ENCODE data around the gene CDH24.

CDH24 gene

DNA sequence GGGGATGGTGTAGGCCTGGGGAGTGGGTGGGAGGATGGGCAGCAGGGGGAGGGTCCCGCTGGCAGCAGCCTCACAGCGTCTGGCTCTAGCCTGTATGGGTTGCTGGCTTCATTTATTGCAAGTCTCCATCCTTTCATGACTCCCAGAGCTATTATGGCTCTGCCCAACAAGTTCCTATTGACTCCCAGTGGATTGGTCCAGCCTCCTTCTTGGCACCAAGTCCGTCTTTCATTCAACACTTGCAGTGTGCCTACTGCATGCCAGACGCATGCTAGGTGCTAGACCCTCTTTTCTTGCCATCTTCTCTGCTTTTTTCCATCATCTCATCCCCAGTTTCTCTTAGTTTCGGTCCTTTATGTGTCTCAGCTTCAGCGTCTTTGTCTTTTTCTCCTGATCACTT lies 14.2 kb downstream of the CDH24 start:
- no peak for DNase-seq

DNA sequence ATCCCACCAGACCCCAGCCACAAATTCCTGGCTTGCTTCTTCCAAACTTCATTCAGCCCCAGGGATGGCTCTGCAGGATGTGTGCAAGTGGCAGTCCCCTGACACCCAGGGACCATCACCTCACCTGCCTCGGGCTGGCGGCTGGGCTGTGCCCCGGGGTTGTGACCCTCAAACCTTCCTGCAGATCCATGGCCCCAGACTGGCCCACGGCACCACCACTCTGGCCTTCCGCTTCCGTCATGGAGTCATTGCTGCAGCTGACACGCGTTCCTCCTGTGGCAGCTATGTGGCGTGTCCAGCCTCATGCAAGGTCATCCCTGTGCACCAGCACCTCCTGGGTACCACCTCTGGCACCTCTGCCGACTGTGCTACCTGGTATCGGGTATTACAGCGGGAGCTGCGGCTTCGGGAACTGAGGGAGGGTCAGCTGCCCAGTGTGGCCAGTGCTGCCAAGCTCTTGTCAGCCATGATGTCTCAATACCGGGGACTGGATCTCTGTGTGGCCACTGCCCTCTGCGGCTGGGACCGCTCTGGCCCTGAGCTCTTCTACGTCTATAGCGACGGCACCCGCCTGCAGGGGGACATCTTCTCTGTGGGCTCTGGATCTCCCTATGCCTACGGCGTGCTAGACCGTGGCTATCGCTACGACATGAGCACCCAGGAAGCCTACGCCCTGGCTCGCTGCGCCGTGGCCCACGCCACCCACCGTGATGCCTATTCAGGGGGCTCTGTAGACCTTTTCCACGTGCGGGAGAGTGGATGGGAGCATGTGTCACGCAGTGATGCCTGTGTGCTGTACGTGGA lies 15.0 kb downstream of the CDH24 start, which contains the start of gene PSMB11:
Gene PSMB11 (plus strand): TSS at position 51 of the 804 bp plus-strand sequence. CDS start 14 bp downstream, at position 65.
- no peak for DNase-seq

DNA sequence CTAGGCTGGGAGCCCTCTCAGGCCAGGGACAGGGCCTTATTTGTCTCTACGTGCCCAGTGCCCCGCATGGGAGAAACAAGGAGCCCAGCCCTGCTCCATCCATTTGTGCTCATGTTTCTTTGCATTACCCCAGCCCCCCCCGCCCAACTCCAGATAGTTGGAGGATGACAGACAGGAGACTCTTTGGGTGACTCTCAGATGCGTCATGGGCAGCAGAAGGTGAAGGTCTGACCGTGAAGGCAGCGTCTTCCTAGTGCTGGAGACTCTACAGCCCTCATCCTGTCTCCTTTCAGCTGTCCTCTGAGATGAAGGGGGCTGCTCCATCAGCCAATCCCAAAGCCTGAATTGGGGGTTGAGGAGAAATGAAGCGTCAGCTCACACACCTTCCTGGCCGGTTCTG lies 15.6 kb downstream of the CDH24 start:
- no peak for DNase-seq

DNA sequence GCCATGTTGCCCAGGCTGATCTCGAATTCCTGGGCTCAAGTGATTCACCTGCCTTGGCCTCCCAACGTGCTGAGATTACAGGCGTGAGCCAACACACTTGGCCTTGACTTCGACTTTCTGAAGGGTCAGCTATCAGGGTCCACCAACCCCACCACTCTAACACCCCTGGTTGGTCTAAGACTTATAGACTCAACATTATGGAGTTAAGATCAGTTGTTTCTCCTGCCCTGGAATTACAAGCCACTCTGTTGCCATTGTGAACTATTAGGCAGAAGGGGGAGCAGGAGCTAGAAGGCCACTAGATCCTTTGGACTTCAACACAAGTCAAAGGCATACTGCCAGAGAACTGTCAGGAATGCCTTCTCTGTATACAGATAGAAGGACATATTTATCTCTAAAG lies 17.2 kb downstream of the CDH24 start:
- no peak for DNase-seq

DNA sequence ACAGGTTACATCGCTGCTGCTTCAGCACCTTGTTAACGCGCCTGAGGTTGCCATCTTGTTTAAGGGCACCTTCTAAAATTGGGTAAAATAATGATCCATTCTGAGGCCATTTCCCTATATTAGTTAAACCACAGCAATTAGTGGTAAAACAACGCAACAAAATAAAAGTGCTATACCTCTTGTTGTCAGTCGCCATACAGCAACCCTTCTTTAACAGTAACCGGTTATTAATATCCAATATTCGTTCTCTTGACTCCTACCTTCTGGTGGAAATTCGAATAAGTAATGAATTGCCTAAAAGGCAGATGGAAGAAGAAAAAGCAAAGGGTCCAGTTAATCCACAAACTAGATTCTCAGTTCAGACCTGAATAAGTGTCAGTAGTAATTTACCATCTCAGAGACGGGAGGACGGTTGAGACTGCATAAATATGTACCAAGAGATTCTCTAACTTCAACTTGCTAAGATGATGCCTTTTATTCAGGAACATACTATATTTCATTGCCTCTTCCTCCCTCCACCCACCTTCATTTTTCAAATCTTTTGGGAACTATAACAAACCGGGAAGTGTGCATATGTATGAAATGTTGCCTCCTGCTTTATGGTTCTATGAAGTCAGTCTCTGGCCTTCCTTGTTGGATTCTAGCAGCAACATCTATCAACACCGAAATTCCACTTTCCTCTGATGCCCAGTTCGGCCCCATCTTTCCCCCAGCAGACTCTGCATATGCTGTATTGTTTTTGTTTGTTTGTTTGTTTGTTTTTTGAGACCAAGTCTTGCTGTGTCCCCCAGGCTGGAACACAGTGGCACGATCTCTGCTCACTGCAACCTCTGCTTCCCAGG lies 21.8 kb downstream of the CDH24 start:
- no peak for DNase-seq

DNA sequence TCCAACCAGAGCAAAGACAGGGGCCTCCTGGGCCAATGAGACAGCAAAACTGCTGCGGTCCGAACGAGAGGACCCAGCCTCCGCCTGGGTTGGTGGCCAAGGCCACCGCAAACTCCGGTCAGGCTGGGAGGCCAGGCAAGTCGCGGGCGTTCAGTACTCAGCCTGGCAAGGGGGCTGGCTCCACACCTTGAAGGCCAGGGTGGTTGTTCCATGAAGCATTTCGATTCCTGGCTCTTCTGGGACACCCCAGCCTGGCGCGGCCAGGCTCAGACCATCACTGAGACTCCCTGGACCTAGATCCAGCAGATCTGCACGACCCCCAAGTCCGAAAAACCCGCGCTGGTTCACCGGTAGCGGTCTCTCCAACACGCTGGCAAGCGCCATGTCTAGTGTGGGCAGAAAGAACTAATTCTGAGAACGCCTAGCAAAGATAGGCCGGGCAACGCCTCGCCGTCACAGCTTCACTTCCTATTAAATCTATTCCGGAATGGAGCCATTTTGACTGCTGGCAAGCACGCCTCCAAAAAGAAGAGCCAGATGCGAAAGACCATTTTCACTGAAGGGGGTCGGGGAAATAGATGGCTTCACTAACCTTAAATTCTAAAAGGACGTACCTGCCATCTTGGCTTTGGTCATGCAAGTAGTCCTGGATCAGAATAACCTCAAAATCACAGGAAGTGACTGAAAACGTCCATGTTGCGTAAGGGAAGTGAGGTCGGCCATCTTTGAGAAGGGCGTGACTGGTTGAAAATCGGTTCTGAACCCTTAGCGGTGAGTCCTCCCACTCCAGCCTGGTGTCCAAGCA lies 22.6 kb downstream of the CDH24 start, which contains the start of gene PSMB5:
Gene PSMB5 (minus strand): TSS at position 403 of the 805 bp plus-strand sequence. CDS start 19 bp downstream, at position 384.
- peak; percentile 88 for DNase-seq

DNA sequence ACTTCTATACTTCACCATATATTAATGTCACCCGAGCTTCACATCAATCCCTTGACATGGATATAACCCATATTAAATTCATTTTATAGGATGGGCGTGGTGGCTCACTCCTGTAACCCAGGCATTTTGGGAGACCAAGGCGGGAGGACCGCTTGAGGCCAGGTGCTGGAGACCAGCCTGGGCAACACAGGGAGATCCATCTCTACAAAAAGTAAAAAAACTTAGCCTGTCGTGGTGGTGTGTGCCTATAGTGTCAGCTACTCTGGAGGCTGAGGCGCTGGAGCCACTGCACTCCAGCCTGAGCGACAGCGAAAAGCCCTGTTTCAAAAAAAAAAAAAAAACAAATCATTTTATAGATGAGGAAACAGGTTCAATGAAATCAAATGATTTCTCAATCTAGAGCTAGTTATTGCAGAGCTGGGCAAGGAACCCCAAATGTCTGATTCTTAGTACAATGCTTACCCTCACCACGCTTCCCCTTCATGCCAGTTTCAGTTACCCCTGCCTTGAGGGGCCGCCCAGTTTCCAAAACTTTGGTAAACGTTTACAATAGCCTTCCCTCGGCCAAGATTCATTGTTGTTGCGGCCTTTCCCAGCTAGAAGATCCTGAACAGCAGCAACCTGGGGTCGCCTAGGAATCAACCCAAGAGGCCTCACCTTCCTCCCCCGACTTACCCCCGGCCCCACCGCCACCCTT lies 23.4 kb downstream of the CDH24 start:
- DNase-seq = no peak

DNA sequence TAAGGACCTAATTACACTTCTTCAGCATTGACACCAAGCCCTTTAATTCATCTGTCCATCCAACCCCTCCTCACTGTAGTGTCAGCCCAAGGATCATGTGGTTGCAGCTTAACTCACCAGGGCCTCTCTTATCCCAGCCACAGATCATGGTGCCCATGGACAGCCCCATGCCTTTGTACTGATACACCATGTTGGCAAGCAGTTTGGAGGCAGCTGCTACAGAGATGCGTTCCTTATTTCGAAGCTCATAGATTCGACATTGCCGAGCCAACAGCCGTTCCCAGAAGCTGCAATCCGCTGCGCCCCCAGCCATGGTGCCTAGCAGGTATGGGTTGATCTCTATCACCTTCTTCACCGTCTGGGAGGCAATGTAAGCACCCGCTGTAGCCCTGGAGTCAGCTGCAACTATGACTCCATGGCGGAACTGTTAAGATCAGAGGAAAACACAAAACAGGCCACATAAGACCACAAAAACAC lies 24.0 kb downstream of the CDH24 start:
- no peak for DNase-seq

DNA sequence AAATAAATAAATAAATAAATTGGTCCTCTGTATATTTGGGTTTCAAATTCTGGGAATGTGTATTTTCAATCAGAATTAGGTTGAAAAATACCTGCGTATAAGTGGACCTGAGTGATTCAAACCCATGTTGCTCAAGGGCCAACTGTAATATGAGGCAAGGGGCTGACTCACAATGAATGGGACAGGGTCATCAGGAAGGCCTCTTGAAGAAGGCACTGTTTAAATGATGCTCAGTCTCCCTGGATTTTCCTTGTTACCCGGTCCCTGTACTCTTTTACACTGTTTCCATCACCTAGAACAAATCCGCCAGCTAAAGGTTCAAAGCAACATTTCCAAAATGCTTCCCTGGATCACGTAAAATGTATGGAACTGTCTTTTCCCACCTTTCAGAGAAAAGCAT lies 26.4 kb downstream of the CDH24 start:
- DNase-seq = no peak

DNA sequence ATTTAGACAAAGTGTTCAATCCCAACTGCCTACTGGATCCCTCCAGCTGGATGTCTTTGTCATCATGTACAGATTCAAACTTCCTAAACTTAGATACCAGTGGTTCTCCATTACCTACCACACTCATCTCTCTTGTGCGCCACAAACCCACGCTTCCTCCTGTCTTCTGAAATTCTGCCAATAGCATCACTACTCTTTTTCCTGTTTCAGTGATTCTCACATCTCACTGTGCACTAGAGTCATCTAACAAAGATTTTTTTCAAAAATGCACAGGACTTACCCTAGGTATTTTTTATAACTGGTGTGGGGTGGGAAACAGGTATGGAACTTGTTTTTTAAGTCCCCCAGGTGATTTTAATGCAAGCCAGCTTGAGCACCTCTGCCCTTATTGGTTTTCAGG lies 28.5 kb downstream of the CDH24 start:
- DNase-seq = no peak

DNA sequence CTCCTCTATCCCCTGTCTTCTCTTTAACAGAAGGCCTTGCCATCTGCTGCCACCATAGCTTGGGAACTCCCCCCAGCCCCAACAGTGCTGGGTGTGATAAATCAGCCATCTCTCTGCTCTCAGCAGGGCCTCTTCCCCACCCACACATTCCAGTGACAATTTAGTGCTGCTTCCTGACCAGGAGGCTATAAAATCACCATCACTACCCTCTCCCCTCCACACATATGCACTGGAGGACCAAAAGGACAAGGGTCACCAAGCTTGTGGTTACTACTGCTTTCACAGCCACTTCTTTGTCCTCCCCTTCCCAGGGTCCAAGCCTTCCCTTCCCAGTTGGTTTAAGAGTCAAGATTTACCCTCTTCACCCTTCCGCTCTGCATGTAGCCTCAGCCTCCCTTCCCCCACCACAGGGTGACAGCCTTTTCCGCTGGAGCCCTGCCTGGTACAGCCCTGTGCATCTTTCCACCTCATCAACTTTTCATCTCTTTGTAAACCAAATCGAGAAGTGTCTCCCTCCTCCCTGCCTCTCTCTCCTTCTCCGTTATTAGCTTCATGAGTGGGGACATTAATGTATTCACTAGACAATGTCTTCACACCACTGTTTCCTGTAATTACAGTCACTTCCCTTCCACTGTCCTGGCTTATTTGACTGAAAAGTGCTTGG lies 32.0 kb downstream of the CDH24 start:
- DNase-seq = no peak

DNA sequence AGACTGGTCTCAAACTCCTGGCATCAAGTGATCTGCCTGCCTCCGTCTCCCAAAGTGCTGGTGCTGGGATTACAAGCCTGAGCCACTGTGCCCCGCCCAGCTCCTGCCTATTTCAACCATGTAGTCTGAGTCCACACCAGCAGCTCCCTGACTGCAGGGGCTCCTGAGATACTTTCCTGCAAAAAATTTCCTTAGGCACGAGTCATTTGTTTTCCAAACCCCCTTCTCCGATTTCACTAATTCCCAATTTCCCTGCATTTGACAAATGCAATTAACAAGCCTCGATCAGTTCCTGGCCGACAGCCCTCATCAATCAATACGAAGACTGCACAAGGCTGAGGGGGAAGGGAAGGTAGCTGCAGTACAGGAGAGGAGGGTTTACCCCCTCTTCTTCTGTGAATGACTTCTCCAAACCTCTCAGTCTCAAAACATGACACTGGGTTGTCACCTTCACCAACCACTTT lies 32.7 kb downstream of the CDH24 start:
- no peak for DNase-seq

DNA sequence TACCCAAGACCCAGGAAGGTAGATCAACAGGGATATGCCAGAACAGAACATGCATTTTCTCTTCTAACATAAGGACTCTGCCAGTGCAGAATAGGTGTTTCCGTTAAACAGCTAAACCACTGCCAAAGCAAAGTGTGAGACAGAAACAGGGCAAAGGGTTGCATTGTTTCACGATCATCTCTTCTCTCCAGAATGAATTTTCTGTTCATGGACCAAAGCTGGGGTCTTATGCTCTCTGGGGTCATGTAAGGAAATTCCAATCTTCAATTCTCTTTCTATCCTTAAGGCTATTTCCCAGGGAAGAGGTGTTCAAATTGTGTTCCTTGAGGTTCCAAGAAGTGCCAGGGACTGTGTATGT lies 33.5 kb downstream of the CDH24 start:
- no peak for DNase-seq

DNA sequence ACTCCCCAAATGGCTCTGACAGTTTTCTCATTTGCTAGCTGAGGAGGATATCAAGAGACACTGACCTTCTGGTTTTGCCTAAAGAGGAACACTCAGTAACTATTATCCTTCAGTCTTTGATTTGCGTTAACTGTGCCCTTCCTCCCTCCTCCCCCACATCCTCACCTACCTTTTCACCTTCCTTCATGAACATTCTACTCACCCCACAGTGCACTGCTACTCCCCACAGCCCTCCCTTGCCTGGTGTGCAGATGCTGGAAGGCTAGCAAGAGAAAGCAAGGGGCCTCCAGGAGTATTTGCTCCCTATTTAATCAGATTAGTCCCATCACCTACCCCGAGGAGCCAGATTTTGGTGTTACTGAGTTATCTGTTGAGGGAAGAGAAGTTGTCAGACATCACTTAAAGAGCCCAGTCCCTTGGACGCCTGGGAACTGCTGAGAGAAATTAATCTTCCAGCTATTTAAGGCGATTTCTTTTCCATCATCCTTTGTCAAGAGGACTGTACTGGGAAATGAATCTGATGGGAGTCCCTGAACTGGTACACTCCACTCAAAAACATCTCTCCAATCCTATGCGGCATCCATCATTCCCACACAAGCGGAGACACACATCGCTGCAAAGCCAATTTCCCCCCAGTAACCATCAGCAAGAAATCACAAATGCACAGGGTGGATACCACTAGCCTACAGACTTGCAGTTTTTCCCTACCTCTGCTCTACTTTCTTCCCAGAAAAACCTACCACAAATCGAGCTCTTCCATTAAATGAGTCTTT lies 34.1 kb downstream of the CDH24 start:
- DNase-seq = no peak

DNA sequence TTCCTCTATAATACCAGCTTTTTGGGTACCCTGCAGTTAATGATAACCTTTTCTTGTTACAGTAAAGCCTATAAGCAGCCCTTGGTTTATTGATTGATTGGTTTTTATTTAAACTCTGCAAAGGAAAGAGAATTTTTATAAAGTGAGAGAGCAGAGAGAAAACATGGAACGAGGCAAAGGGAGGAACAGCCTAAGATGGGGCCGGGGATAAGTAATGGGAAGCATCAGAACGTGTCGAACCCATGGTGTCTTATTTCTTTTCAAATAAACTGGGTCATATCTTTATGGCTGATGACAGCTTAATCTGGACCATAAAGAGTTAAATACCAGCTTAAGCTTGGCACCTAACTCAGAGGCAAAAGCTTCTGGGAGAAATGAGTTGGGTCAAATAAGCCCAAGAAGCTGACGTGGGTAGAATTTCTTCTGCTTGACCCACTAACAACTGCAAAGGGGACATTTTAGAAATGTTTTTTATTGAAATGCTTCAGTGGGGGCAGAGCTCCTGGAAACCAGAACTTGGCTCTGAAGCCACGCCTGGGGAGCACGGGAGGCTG lies 35.4 kb downstream of the CDH24 start:
- DNase-seq = no peak

DNA sequence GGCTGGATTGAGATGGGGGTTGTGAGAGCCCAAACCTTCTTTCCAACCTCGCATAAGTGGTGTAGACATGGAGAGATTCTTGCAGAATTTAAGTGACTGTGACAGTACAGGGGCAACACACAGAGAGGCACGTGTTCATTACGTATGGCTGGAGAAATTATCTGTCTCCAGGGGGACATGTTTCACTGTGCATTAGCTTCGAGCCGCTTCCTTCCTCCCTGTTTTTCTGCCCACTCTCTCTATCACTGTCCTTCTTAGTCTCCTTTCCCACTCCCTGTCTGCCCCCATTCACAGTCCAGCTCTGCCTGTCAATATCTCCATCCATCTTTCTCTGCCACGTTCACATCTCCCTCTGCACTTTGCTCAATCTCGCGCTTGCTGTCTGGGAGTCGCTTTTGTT lies 35.9 kb downstream of the CDH24 start:
- no peak for DNase-seq

DNA sequence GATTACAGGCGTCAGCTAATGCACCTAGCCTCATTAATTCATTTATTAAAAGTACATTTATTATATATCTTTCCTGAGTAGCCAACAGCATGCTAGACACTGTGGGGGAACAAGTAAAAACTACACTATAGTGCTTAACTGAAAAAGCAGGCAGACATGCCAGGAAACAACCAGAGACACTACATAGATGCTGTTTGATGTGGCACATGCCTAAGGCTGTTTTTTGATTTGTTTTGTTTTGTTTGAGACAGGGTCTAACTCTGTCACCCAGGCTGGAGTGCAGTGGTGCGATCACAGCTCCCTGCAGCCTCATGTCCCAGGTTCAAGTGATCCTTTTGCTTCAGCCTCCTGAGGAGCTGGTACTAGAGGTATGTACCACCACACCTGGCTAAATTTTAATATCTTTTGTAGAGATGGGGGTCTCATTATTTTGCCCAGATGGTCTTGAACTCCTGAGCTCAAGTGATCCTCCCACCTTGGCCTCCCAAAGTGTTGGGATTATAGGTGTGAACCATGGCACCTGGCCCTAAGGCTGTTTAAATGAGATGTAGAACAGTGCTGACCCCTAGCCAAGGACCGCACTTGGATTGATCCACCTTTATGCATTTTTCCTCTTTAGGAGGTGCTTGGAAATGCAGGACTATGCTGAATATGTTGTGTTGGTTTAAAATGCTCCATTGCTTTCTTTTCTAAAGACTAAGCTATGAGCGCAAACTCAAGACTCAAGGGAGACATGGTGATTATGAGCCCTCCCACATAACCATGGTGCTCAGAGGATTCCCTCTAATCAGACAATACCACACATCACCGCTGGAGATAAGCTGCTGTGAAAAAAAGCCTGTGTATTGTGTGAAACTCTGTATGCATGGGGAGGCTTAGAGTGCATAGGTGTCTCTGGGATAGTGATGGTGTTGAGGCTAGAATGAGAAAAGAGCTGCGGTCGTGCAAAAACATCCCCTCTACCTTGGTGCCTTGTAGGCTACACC lies 36.9 kb downstream of the CDH24 start:
- DNase-seq = no peak

DNA sequence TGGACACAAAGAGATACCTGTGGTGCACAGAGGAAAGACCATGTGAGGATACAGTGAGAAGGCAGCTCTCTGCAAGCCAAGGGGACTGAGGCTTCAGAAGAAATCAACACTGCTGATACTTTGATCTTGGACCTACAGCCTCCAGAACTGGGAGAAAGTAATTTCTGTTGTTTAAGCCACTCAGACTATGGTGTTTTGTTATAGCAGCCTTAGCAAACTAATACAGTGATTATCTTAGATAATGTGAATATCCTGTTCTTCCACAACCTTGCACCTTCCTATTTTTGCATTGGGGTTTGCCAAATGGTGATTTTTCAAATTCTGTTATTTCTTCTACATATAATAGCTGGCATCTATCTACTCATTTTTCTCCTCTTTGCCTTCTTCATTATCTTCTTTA lies 39.2 kb downstream of the CDH24 start:
- no peak for DNase-seq

DNA sequence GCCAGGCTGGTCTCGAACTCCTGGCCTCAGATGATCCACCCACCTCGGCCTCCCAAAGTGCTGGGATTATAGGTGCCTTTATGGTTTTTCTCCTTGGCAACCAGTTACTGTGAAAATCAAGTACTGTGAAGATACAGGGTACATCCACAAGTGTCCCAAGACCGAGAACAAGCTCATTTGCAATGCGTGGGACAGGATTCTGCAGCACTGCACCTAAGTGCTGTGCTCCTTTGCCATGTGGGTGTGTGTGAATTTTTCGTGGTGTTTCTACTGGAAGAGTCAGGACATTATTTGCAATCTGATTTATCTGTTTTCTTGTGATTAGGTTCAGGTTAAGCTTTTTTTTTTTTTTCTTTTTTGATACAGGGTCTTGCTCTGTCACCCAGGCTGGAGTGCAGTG lies 40.2 kb downstream of the CDH24 start:
- DNase-seq = no peak

Data from stimulated activated CD8-positive, alpha-beta memory T cell treated with anti-CD3 and anti-CD28 coated beads, Interleukin-4, amount 100 ng/mL, for 48 hours (primary cell).